ENCODE data around the gene SEC14L3. TPM values are rescaled to one million over a fixed set of nuclear protein-coding genes. Genes with fewer than 3 reads are reported as not detected.

SEC14L3 gene
- total RNA-seq (2022) (not detected in 2 replicates), Bru-seq, nascent RNA (percentile 4 among the genes with signal in this experiment), BruChase-seq, experiment 1, labeled RNA remaining after a 6-hour chase (percentile 4 among the genes with signal in this experiment), BruChase-seq, experiment 2, labeled RNA remaining after a 2-hour chase (not detected)
- long read RNA-seq, result 0 reads

GRCh38 chr22:30471616-30472318, at the start of gene SEC14L3:
Gene SEC14L3 (minus strand): TSS chr22:30472017. CDS start chr22:30471958, 59 bp downstream.
- no peak for DNase-seq
- CTCF ChIA-PET, result interaction anchor here (1.2 kb wide), 1 partner anchor 7 kb away, joined by 3 read pairs; no protein-coding TSS in a partner anchor
- Mint-ChIP-seq H3K4me3 (ENCODE audit: low read depth, unreplicated experiment) (no peak within 1 kb of the TSS), H3K9me3 (ENCODE audit: low read depth, unreplicated experiment) (no peaks in the 10 kb centered on the region), H3K27ac (ENCODE audit: unreplicated experiment) (no peak within 1 kb of the TSS), H3K27me3 (ENCODE audit: unreplicated experiment) (peaks cover 76% of the 10 kb centered on the region), H3K4me1 (ENCODE audit: low read depth, unreplicated experiment) (no peaks in the 10 kb centered on the region), H3K36me3 (ENCODE audit: insufficient read depth, unreplicated experiment) (no peaks in the 10 kb centered on the region)
- intact Hi-C loops (cut with micrococcal nuclease; ENCODE audit: unreplicated experiment), result no loop called here
- no TSS peak for BruUV-seq (replicated peaks)
- TF ChIP-seq CTCF (IDR thresholded peaks at IDR 0.05; ENCODE audit: unreplicated experiment), result no peak

- TF ChIP-seq CTCF (IDR thresholded peaks at IDR 0.05; ENCODE audit: unreplicated experiment), result no peak
- no peaks in the 10 kb centered on the region for H3K9me3 Mint-ChIP-seq (ENCODE audit: low read depth, unreplicated experiment)
- CTCF ChIA-PET, result interaction anchor here (1.1 kb wide), 1 partner anchor 115 kb away, joined by 3 read pairs; no protein-coding TSS in a partner anchor
- no peak overlapping the region for H3K4me3 Mint-ChIP-seq (ENCODE audit: low read depth, unreplicated experiment)
- no peak for DNase-seq
- no peaks in the 10 kb centered on the region for H3K36me3 Mint-ChIP-seq (ENCODE audit: insufficient read depth, unreplicated experiment)
- H3K4me1 Mint-ChIP-seq (ENCODE audit: low read depth, unreplicated experiment), result no peaks in the 10 kb centered on the region
- BruUV-seq (replicated peaks), result no TSS peak
- intact Hi-C loops (cut with micrococcal nuclease; ENCODE audit: unreplicated experiment), result no loop called here
- peaks cover 67% of the 10 kb centered on the region for H3K27me3 Mint-ChIP-seq (ENCODE audit: unreplicated experiment)
- no peak overlapping the region for H3K27ac Mint-ChIP-seq (ENCODE audit: unreplicated experiment)
These were observed 48.1 kb upstream of the SEC14L3 start for GRCh38 chr22:30519842-30520425.

- TF ChIP-seq CTCF (IDR thresholded peaks at IDR 0.05; ENCODE audit: unreplicated experiment), result no peak
- no peak overlapping the region for H3K4me3 Mint-ChIP-seq (ENCODE audit: low read depth, unreplicated experiment)
- H3K36me3 Mint-ChIP-seq (ENCODE audit: insufficient read depth, unreplicated experiment), result no peaks in the 10 kb centered on the region
- no TSS peak for BruUV-seq (replicated peaks)
- H3K27me3 Mint-ChIP-seq (ENCODE audit: unreplicated experiment), result peaks cover 63% of the 10 kb centered on the region
- intact Hi-C loops (cut with micrococcal nuclease; ENCODE audit: unreplicated experiment), result no loop called here
- no peak for DNase-seq
- H3K27ac Mint-ChIP-seq (ENCODE audit: unreplicated experiment), result no peak overlapping the region
- H3K9me3 Mint-ChIP-seq (ENCODE audit: low read depth, unreplicated experiment), result no peaks in the 10 kb centered on the region
- H3K4me1 Mint-ChIP-seq (ENCODE audit: low read depth, unreplicated experiment), result no peaks in the 10 kb centered on the region
- CTCF ChIA-PET, result no interaction called here
These were observed 44.9 kb upstream of the SEC14L3 start for GRCh38 chr22:30516731-30517130.

GRCh38 chr22:30516273-30516672, 44.5 kb upstream of the SEC14L3 start:
- Mint-ChIP-seq H3K4me1 (ENCODE audit: low read depth, unreplicated experiment) (no peaks in the 10 kb centered on the region), H3K27ac (ENCODE audit: unreplicated experiment) (no peak overlapping the region)
- no peak for TF ChIP-seq CTCF (IDR thresholded peaks at IDR 0.05; ENCODE audit: unreplicated experiment)

More at GRCh38 chr22:30516273-30516672, 44.5 kb upstream of the SEC14L3 start:
- DNase-seq, result no peak
- BruUV-seq (replicated peaks), result no TSS peak
- intact Hi-C loops (cut with micrococcal nuclease; ENCODE audit: unreplicated experiment), result no loop called here
- no peaks in the 10 kb centered on the region for H3K36me3 Mint-ChIP-seq (ENCODE audit: insufficient read depth, unreplicated experiment)
- peaks cover 58% of the 10 kb centered on the region for H3K27me3 Mint-ChIP-seq (ENCODE audit: unreplicated experiment)
- CTCF ChIA-PET, result no interaction called here
- no peaks in the 10 kb centered on the region for H3K9me3 Mint-ChIP-seq (ENCODE audit: low read depth, unreplicated experiment)
- no peak overlapping the region for H3K4me3 Mint-ChIP-seq (ENCODE audit: low read depth, unreplicated experiment)
